Activated naive CD4-positive, alpha-beta T cell treated with anti-CD3 and anti-CD28 coated beads, Interleukin-2, amount 10 ng/mL, durations not matched to agents 7 days and 5 days (primary cell): ENCODE data around the gene PPARA.

Source experiments
- CTCF ChIA-PET: fragments of 350-600 bp; sonication (Branson Sonifier 250); formaldehyde crosslinking; loops from one replicate; lab custom pipeline; 2021; ENCODE audit warnings: antibody characterized with exemption; lab: Charles Lee
- DNase-seq: peaks from one replicate; pipeline ENCODE4 v3.0.0-alpha.2; 2020
- H3K27ac Mint-ChIP-seq: one replicate; pipeline ENCODE4 v1.8.0; 2021; ENCODE audit warnings: mild to moderate bottlenecking, moderate library complexity, mixed read lengths
- H3K27me3 Mint-ChIP-seq: one replicate; pipeline ENCODE4 v1.8.0; 2021; ENCODE audit warnings: mild to moderate bottlenecking, mixed read lengths
- H3K36me3 Mint-ChIP-seq: one replicate; pipeline ENCODE4 v1.8.0; 2021; ENCODE audit warnings: mixed read lengths
- H3K4me1 Mint-ChIP-seq: one replicate; pipeline ENCODE4 v1.8.0; 2021; ENCODE audit warnings: mixed read lengths
- H3K4me3 Mint-ChIP-seq: one replicate; pipeline ENCODE4 v1.8.0; 2021; ENCODE audit warnings: mild to moderate bottlenecking, moderate library complexity, mixed read lengths
- H3K9me3 Mint-ChIP-seq: one replicate; pipeline ENCODE4 v1.8.0; 2021; ENCODE audit warnings: mixed read lengths

The PPARA gene

DNA sequence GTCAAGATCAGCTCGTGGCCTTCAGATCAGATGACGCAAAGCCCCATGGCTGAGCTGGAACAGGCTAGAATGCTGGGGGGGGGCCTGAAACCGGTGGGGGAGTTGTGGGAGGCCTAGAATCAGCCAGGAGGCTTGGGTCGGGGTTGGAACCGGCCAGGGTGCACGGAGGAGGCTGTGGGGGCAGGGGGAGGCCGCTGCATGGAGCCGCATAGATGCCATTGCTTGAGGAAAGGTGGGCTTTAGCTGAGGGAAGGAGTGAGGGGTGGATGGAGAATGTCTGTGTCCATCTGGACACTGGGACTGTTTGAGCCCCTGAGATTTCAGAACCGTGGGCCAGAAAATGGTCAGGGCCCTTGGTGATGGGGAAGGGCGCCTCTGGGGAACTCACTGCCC is 74.6 kb downstream of the PPARA start:
- Mint-ChIP-seq H3K27ac (no peak overlapping the region), H3K27me3 (no peaks in the 10 kb centered on the region), H3K4me3 (no peak overlapping the region), H3K4me1 (peaks cover 10% of the 10 kb centered on the region), H3K9me3 (peaks cover 3% of the 10 kb centered on the region), H3K36me3 (peaks cover 22% of the 10 kb centered on the region)
- DNase-seq, result no peak
- CTCF ChIA-PET, result no interaction called here

DNA sequence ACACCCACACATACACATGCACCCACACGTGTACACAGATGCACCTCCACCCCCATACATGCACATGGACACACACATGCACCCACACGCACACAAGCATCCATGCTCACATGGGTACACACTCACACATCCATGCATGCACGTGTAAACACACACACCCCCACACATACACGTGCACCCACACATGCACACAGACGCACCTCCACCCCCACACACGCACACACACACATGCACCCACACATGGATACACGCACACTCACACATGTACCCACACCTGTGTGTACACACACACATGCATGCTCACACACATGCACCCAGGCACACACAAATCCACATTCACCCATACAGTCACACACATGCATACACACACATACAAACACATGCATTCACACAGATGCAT is 75.3 kb downstream of the PPARA start:
- CTCF ChIA-PET, result no interaction called here
- Mint-ChIP-seq H3K27me3 (no peaks in the 10 kb centered on the region), H3K27ac (no peak overlapping the region), H3K36me3 (peaks cover 18% of the 10 kb centered on the region), H3K4me3 (no peak overlapping the region), H3K4me1 (peaks cover 5% of the 10 kb centered on the region), H3K9me3 (peaks cover 3% of the 10 kb centered on the region)
- DNase-seq, result no peak

DNA sequence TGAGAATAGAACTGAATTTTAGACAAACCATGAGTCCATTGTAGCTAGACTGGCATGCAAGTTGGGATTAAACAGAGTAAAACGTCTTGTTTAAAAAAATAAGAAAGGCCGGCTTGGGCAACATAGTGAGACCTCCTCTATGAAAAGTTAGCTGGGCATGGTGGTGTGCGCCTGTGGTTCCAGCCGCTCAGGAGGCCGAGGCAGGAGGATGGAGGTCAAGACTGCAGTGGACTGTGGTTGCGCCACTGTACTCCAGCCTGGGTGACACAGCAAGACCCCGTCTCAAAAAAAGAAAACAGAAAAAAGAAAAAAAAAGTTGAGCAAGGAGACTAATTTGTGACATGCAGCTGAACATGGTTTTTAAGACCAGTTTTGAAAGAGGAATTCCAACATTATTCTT is 76.3 kb downstream of the PPARA start:
- peaks cover 3% of the 10 kb centered on the region for H3K9me3 Mint-ChIP-seq
- DNase-seq, result no peak
- no peak overlapping the region for H3K4me3 Mint-ChIP-seq
- peaks cover 11% of the 10 kb centered on the region for H3K36me3 Mint-ChIP-seq
- CTCF ChIA-PET, result no interaction called here
- H3K27me3 Mint-ChIP-seq, result no peaks in the 10 kb centered on the region
- no peaks in the 10 kb centered on the region for H3K4me1 Mint-ChIP-seq
- no peak overlapping the region for H3K27ac Mint-ChIP-seq

DNA sequence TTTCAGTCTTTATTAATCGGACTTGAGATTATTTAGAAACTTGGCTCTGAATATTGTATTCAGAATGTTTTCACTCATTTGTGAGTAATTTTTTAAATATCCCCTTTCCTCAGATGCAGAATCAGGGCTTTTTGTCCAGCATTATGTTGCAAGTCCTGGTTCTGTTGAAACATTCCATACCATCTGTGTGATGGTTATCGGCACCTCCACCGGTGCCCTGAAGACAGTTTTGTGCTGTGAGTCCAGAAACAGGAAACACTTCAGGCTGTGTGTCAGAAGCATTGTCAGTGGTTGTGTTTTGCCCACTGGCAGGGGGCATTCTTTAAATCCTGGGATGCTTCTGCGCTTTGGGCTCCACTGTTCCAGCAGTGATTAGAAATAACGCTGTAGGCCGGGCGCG is 79.4 kb downstream of the PPARA start:
- Mint-ChIP-seq H3K4me3 (no peak overlapping the region), H3K36me3 (peaks cover 7% of the 10 kb centered on the region), H3K9me3 (peaks cover 3% of the 10 kb centered on the region), H3K4me1 (peaks cover 2% of the 10 kb centered on the region), H3K27me3 (no peaks in the 10 kb centered on the region), H3K27ac (no peak overlapping the region)
- no peak for DNase-seq
- CTCF ChIA-PET, result no interaction called here

DNA sequence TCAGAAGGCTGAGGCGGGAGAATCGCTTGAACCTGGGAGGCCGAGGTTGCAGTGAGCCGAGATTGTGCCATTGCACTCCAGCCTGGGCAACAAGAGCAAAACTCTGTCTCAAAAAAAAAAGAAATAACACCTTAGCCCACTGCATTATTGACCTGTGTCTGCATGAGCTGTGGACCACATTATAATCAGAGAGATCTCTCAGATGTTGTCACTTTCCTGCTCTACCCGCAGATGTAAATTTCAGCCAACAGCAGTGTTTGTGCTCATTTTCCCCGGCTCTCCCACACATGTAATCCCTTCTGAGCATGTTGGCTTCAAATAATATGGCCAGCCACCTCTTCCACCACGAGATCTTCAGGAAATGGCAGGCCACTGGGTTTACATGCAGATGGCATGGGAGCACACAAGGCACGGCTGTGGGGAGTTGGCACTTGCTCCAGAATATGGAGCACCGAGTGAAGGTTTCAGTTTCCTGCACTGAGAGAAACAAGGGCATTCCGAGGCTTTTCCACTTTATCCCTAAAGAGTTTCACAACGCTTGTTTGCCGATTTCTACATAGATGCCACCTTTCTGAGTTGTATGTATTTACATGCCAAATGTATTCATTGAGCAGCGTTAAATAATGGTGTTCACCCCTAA is 80.1 kb downstream of the PPARA start:
- peaks cover 7% of the 10 kb centered on the region for H3K36me3 Mint-ChIP-seq
- H3K4me1 Mint-ChIP-seq, result peaks cover 2% of the 10 kb centered on the region
- H3K27ac Mint-ChIP-seq, result no peak overlapping the region
- H3K27me3 Mint-ChIP-seq, result no peaks in the 10 kb centered on the region
- DNase-seq, result no peak
- H3K4me3 Mint-ChIP-seq, result no peak overlapping the region
- peaks cover 3% of the 10 kb centered on the region for H3K9me3 Mint-ChIP-seq
- CTCF ChIA-PET, result no interaction called here

DNA sequence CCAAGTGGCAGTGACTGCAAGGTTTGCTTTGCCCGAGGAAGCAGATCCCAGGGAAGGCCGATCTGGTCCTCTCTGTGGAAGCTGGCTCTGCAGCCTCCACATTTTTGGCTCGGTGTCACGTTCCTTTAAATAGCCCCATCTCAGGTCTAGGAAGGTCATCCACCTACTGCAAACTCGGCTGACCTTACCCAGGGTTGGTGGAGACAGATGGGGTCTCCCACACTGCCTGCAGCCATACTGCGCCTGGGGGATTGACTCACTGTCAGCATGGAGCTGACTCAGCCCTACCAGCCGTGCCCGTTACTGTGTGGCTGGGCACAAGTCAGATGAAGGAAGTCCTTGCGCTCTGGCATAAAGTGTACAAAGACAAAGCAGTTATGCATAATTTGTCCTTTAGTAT is 82.9 kb downstream of the PPARA start:
- Mint-ChIP-seq H3K27ac (no peak overlapping the region), H3K4me3 (no peak overlapping the region), H3K9me3 (peaks cover 4% of the 10 kb centered on the region), H3K27me3 (no peaks in the 10 kb centered on the region), H3K4me1 (peaks cover 2% of the 10 kb centered on the region), H3K36me3 (peaks cover 20% of the 10 kb centered on the region)
- CTCF ChIA-PET, result no interaction called here
- DNase-seq, result no peak

DNA sequence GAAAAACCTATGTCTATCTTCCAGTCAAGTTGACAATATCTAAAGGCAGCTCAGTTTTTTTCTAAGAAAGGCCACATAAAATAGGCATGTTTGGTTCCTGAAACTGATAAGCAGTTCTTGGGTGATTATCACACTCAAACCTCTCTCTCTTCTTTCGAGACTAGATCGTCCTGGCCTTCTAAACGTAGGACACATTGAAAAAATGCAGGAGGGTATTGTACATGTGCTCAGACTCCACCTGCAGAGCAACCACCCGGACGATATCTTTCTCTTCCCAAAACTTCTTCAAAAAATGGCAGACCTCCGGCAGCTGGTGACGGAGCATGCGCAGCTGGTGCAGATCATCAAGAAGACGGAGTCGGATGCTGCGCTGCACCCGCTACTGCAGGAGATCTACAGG is 84.6 kb downstream of the PPARA start:
- Mint-ChIP-seq H3K4me3 (no peak overlapping the region), H3K4me1 (peaks cover 12% of the 10 kb centered on the region), H3K27me3 (no peaks in the 10 kb centered on the region), H3K9me3 (peaks cover 6% of the 10 kb centered on the region), H3K27ac (no peak overlapping the region), H3K36me3 (peaks cover 22% of the 10 kb centered on the region)
- CTCF ChIA-PET, result no interaction called here
- no peak for DNase-seq

DNA sequence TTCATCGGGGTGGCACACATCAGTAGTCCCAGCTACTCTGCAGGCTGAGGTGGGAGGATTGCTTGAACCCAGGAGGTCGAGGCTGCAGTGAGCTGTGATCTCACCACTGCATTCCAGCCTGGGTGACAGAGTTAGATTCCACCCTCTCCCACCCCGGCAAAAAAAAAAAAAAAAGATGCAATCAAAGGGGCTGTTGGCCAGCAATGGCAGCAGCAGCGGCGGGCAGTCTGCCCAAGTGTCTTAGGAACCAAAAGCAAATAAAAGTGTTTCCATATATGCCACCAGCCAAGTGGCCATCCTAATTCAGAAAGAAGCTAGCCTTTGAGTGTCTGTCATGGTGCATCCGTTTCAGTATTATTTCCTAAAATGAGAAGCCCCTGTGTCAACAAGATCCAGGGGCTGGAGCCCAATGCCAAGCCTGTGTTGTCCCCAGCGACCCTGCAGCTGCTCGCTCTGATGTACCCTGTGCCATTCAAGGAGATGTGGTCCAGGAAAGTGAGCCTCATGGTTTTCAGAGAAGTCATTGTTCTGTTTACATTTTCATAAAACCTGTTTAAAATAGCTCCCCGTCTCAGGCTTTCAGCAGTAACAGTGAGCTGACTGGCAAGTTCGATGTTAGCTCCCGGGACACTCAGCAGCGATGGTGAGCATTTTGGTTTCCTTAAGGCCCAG is 87.3 kb downstream of the PPARA start:
- H3K27ac Mint-ChIP-seq, result no peak overlapping the region
- H3K27me3 Mint-ChIP-seq, result no peaks in the 10 kb centered on the region
- CTCF ChIA-PET, result interaction anchor here (0.9 kb wide), 1 partner anchor 31 kb away, joined by 3 read pairs; the partner anchor contains the start of gene TTC38
- H3K9me3 Mint-ChIP-seq, result peaks cover 6% of the 10 kb centered on the region
- no peak overlapping the region for H3K4me3 Mint-ChIP-seq
- H3K36me3 Mint-ChIP-seq, result peaks cover 26% of the 10 kb centered on the region
- no peak for DNase-seq
- H3K4me1 Mint-ChIP-seq, result peaks cover 27% of the 10 kb centered on the region

DNA sequence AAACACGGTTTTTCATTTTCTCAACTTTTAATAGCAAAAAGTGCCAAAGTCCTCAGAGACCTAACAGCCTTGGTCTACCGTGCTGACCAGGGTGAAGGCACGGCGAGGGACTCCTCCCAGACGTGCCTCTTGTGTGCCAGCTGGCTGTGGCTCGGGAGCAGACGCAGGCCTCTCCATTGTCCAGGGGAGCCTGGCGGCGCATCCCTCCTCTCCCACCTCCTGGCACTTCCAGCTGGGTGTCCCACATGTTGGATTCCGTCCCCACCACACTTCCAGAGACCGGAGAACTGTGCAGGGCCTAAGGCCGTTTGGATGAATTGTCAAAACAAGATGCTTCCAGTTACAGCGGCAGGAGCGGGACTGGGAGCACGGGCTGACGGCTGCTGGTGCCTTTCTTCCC is 88.2 kb downstream of the PPARA start:
- no peaks in the 10 kb centered on the region for H3K27me3 Mint-ChIP-seq
- no peak overlapping the region for H3K4me3 Mint-ChIP-seq
- H3K27ac Mint-ChIP-seq, result no peak overlapping the region
- peaks cover 6% of the 10 kb centered on the region for H3K9me3 Mint-ChIP-seq
- peaks cover 33% of the 10 kb centered on the region for H3K36me3 Mint-ChIP-seq
- no peak for DNase-seq
- H3K4me1 Mint-ChIP-seq, result peaks cover 25% of the 10 kb centered on the region
- CTCF ChIA-PET, result interaction anchor here (0.7 kb wide), 1 partner anchor 1030 kb away, joined by 3 read pairs; no protein-coding TSS in a partner anchor

DNA sequence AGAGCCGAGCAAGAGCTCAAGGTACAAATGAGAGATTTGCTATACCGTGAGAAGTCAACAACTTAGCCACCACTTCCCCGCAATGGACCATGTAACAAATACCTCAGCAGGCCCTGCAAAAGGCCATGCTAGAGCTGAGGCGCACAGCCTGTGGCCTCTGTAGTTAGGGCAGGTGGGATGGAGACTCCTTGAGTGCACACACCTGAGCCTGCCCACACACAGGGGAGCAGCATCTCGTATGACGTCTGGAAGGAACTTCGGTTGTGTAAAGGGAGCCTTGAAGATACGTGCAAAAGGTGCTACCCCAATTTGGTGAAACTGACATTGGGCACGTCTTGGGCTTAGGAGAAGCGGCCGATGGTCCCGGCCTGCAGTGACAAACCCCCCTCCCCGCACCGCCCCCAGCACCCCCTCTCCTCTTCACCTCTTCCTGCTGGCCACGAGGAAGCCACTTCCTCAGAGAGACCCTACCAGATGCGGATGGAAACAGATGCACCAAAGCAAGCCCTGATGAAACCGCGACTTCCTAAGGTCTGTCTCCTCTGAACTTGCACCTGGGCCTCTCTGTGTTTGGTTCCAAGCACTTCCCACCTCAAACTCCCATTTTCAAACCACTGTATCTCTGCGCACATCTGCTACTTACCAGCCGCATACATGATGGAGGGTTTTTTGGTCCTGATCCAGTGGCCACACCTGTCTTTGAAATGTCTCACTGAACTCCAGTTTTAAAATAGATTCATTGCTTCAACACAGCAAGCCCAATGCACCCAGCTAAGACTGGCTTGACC is 89.1 kb downstream of the PPARA start:
- peaks cover 39% of the 10 kb centered on the region for H3K36me3 Mint-ChIP-seq
- no peak overlapping the region for H3K4me3 Mint-ChIP-seq
- H3K27me3 Mint-ChIP-seq, result no peaks in the 10 kb centered on the region
- peak; percentile 50 for DNase-seq
- peaks cover 25% of the 10 kb centered on the region for H3K4me1 Mint-ChIP-seq
- H3K9me3 Mint-ChIP-seq, result peaks cover 6% of the 10 kb centered on the region
- peak overlapping the region; percentile 64 for H3K27ac Mint-ChIP-seq
- CTCF ChIA-PET, result interaction anchor here (0.7 kb wide), 1 partner anchor 1031 kb away, joined by 3 read pairs; no protein-coding TSS in a partner anchor

DNA sequence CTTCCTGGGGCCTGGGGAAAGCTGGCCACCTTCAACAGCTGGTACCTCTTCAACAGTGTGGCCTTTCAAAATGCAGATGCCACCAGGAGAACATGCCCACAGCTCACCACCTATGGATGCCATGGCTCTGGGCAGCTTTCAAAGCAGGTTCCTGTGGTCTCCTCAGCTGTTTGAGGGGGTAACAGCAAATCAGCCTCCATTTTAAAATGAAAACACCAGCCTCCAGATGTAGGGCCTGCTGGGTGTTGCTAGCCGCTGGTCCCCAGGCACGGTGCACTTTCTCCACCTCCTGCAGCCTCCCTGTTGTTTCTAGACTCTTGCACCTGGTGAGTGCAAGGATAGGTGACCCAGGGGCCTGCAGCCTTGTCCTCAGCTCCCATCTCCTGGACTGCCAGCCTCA is 89.7 kb downstream of the PPARA start:
- Mint-ChIP-seq H3K36me3 (peaks cover 36% of the 10 kb centered on the region), H3K4me1 (peaks cover 25% of the 10 kb centered on the region), H3K9me3 (peaks cover 6% of the 10 kb centered on the region), H3K4me3 (no peak overlapping the region), H3K27me3 (no peaks in the 10 kb centered on the region), H3K27ac (peak overlapping the region; percentile 64)
- DNase-seq, result no peak
- CTCF ChIA-PET, result no interaction called here

DNA sequence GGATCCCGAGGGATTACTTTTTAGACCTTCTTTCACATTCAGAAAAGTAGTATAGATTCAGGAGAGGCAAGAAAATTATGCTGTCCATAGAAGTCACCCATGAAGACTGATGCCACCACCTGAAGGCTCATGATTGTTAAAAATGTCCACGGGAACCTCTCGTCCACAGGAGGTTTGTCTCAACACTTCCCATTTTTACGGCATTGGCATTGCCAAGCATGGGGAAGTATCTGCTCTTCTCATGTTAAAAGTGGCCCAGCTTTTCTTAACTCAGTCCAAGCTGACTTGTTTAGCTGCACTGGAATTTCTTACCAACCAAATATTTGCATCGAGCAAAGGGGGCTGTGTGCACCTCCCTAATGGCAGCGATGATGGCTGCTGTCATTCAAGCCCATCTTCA is 90.2 kb downstream of the PPARA start:
- no peak overlapping the region for H3K4me3 Mint-ChIP-seq
- peak overlapping the region; percentile 2 for H3K27ac Mint-ChIP-seq
- CTCF ChIA-PET, result no interaction called here
- DNase-seq, result no peak
- peaks cover 34% of the 10 kb centered on the region for H3K36me3 Mint-ChIP-seq
- peaks cover 6% of the 10 kb centered on the region for H3K9me3 Mint-ChIP-seq
- H3K4me1 Mint-ChIP-seq, result peaks cover 25% of the 10 kb centered on the region
- no peaks in the 10 kb centered on the region for H3K27me3 Mint-ChIP-seq

DNA sequence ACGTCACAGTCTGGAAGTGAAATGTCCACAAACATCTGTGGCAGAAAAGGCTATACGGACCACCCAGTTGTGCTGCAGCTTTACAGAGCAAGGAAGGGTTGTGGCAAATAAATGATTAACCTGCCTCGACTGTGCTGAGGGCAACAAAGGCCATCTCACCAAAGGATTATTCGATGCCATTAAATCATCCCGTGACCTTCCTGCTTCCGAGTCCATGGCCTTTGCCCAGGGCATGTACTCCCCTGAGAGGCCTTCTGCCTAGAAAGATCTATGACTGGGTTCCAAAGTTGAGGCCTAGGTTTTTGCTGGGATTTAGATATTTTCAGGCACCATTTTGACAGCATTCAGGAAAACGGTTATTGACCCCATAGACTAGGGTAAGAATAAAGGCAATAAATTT is 90.6 kb downstream of the PPARA start:
- H3K27ac Mint-ChIP-seq, result no peak overlapping the region
- no peak for DNase-seq
- peaks cover 6% of the 10 kb centered on the region for H3K9me3 Mint-ChIP-seq
- no peaks in the 10 kb centered on the region for H3K27me3 Mint-ChIP-seq
- H3K36me3 Mint-ChIP-seq, result peaks cover 32% of the 10 kb centered on the region
- CTCF ChIA-PET, result no interaction called here
- H3K4me1 Mint-ChIP-seq, result peaks cover 25% of the 10 kb centered on the region
- H3K4me3 Mint-ChIP-seq, result no peak overlapping the region

DNA sequence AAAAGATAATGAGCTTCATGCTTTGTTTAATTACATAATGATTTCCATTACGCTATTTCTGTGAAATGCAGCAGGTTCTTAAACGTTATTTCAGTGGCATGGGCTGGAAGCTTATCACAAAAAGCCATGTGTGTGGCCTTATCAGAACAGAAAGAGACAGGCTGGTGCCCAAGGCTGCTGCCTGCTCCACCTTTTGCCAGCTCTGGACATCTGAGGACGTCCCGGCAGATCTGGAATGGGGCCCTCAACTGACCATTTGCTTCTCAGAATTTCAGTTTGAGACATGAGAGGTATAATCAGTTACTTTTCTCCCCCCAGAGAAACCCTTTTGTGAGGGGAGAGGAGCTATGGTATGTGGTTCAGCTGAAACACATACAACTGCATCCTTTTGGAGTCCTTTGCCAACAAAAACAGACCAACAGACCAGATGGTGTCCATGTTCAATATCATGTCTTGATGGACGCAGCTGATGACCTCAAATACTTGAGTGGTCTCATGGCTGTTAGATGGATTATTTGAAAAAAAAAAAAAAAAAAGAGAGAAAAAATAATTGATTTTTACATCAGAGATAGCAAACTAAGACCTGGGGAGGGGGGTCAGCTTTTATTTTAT is 91.2 kb downstream of the PPARA start:
- no peak overlapping the region for H3K27ac Mint-ChIP-seq
- peaks cover 6% of the 10 kb centered on the region for H3K9me3 Mint-ChIP-seq
- H3K27me3 Mint-ChIP-seq, result no peaks in the 10 kb centered on the region
- no peak overlapping the region for H3K4me3 Mint-ChIP-seq
- H3K4me1 Mint-ChIP-seq, result peaks cover 25% of the 10 kb centered on the region
- DNase-seq, result no peak
- CTCF ChIA-PET, result no interaction called here
- H3K36me3 Mint-ChIP-seq, result peaks cover 28% of the 10 kb centered on the region
